Calu3 (cell line): ENCODE measurements around the gene KATNB1. TPM values are rescaled to one million over a fixed set of nuclear protein-coding genes. Genes with fewer than 3 reads are reported as not detected.

ENCODE experiments used
- BruUV-seq: library from RNA; stranded (reverse); fragments of 400-500 nt; replicated peaks from 2 replicates; lab custom pipeline; 2021; lab: Mats Ljungman, UMichigan
- CTCF ChIA-PET: fragments of 300-600 bp; sonication (Branson Sonifier 250); formaldehyde crosslinking; loops from one replicate; lab custom pipeline; 2022; ENCODE audit warnings: antibody characterized with exemption; lab: Charles Lee
- DNase-seq: peaks from one replicate; pipeline ENCODE4 v3.0.0; 2022
- H3K27ac Mint-ChIP-seq: one replicate; pipeline ENCODE4 v1.8.0; 2022; ENCODE audit warnings: mixed read lengths; ENCODE audit not compliant: unreplicated experiment
- H3K27me3 Mint-ChIP-seq: one replicate; pipeline ENCODE4 v1.8.0; 2022; ENCODE audit warnings: mixed read lengths; ENCODE audit not compliant: unreplicated experiment
- H3K36me3 Mint-ChIP-seq: one replicate; pipeline ENCODE4 v1.8.0; 2022; ENCODE audit warnings: mild to moderate bottlenecking, moderate library complexity, mixed read lengths; ENCODE audit not compliant: insufficient read depth, unreplicated experiment
- H3K4me1 Mint-ChIP-seq: one replicate; pipeline ENCODE4 v1.8.0; 2022; ENCODE audit warnings: mild to moderate bottlenecking, low read depth, mixed read lengths; ENCODE audit not compliant: unreplicated experiment
- H3K4me3 Mint-ChIP-seq: one replicate; pipeline ENCODE4 v1.8.0; 2022; ENCODE audit warnings: mild to moderate bottlenecking, low read depth, moderate library complexity, mixed read lengths; ENCODE audit not compliant: unreplicated experiment
- H3K9me3 Mint-ChIP-seq: one replicate; pipeline ENCODE4 v1.8.0; 2022; ENCODE audit warnings: low read depth, mixed read lengths; ENCODE audit not compliant: unreplicated experiment
- intact Hi-C: fragments of 100-400 bp; cut with micrococcal nuclease; formaldehyde crosslinking; loops from one replicate; pipeline ENCODE4 v1.10.0; 2022; ENCODE audit not compliant: unreplicated experiment
- total RNA-seq: library from RNA; stranded (reverse); gene quantifications from 2 replicates; pipeline ENCODE4 v1.2.3, GENCODE V29; 2022
- TF ChIP-seq, protein P1 (sequence below): fragments of 200-600 bp; IDR thresholded peaks from one replicate; pipeline ENCODE4 v1.8.0; 2022; ENCODE audit warnings: antibody characterized with exemption; ENCODE audit not compliant: unreplicated experiment

Gene KATNB1
- total RNA-seq, 1 experiment from 2014 or later, result 28.6 TPM

GRCh38 chr16:57693550-57693949 lies 42.0 kb upstream of the KATNB1 start:
- no TSS peak for BruUV-seq
- TF ChIP-seq, protein P1, sequence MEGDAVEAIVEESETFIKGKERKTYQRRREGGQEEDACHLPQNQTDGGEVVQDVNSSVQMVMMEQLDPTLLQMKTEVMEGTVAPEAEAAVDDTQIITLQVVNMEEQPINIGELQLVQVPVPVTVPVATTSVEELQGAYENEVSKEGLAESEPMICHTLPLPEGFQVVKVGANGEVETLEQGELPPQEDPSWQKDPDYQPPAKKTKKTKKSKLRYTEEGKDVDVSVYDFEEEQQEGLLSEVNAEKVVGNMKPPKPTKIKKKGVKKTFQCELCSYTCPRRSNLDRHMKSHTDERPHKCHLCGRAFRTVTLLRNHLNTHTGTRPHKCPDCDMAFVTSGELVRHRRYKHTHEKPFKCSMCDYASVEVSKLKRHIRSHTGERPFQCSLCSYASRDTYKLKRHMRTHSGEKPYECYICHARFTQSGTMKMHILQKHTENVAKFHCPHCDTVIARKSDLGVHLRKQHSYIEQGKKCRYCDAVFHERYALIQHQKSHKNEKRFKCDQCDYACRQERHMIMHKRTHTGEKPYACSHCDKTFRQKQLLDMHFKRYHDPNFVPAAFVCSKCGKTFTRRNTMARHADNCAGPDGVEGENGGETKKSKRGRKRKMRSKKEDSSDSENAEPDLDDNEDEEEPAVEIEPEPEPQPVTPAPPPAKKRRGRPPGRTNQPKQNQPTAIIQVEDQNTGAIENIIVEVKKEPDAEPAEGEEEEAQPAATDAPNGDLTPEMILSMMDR, result no peak
- CTCF ChIA-PET, result no interaction called here
- DNase-seq, result no peak
- Mint-ChIP-seq H3K27ac (no peak overlapping the region), H3K4me3 (no peak overlapping the region), H3K36me3 (no peaks in the 10 kb centered on the region), H3K4me1 (no peaks in the 10 kb centered on the region), H3K27me3 (peaks cover 27% of the 10 kb centered on the region), H3K9me3 (no peaks in the 10 kb centered on the region)
- intact Hi-C loops, result no loop called here

DNA sequence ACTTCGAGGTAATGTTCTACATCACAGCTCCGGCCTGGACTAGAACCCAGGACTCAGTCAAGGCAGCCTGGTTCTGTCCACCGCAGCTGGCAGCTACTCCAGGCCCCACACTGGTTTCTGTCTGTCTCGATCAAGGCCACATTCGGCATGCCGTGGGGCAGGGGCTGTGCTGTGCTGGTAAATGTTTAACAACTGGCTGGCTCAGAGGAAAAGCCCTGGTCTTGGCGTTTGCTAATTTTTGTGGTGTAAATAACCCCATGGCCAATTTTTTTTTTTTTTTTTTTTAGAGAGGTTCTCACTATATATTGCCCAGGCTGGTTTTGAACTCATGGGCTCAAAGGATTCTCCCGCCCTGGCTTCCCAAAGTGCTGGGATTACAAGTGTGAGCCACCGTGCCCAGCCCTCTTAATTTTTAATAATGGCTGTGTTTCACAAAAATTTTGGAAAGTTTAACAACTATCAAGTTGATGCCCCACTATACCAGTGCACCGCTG lies 41.3 kb upstream of the KATNB1 start:
- DNase-seq, result no peak
- H3K27ac Mint-ChIP-seq, result no peak overlapping the region
- CTCF ChIA-PET, result interaction anchor here (0.7 kb wide), 1 partner anchor 10 kb away, joined by 4 read pairs; no protein-coding TSS in a partner anchor
- H3K4me1 Mint-ChIP-seq, result no peaks in the 10 kb centered on the region
- H3K9me3 Mint-ChIP-seq, result no peaks in the 10 kb centered on the region
- H3K27me3 Mint-ChIP-seq, result peaks cover 19% of the 10 kb centered on the region
- peak overlapping the region; percentile 12 for H3K4me3 Mint-ChIP-seq
- no TSS peak for BruUV-seq
- TF ChIP-seq, protein P1, result no peak
- intact Hi-C loops, result no loop called here
- no peaks in the 10 kb centered on the region for H3K36me3 Mint-ChIP-seq

DNA sequence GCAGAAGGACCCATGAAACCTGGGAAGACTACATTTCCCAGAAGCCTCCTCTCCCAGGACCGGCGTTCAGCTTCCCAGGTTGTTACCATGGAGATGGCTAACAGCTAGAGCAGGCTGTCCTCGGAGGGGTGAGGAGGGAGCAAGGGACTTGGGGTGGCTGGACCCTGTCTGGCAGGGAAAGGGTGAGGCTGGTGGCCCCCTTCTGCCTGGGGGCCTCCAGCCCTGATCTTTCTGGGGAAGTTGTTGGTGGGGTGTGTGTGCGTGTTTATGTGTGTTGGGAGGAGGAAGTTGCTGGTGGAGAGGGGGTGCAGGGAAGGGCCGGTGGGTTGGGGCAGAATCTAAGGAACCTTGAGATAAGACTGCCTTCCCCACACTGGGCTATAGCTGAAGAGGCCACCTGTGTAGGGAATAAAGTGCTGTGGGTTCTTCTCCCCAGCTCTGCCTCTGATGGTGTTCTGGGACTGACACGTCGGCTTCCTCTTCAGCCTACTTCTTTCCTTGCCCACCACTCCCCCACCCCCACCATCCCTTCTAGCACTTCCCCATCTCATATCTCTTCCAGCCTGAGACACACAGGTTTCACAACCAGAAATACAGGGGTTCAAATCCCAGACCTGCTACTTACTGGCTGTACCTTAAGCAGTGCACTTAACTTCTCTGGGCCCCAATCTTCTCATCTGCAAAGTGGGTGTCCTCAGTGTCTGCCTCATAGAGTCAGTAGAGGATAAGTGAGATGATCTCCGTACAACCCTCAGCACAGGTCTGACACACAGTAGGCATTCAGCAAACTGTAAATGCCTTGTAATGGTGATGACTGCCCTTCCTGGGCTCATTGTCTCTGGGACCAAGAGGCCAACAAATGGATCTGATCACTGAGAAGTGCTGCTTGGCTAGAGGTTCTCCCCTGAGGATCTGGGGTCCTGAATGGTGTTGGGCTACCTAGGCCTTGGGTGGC lies 40.6 kb upstream of the KATNB1 start, which contains the start of gene DRC7:
TSS of gene DRC7 (plus strand) at position 82 of the 955 bp plus-strand sequence. CDS start 3,144 bp downstream, outside the sequence.
- CTCF ChIA-PET, result interaction anchor here (0.7 kb wide), 1 partner anchor 10 kb away, joined by 4 read pairs; no protein-coding TSS in a partner anchor
- Mint-ChIP-seq H3K4me3 (peak within 1 kb of the TSS; percentile 12), H3K27me3 (peaks cover 12% of the 10 kb centered on the region), H3K27ac (no peak within 1 kb of the TSS), H3K36me3 (no peaks in the 10 kb centered on the region), H3K4me1 (no peaks in the 10 kb centered on the region), H3K9me3 (no peaks in the 10 kb centered on the region)
- no TSS peak for BruUV-seq
- DNase-seq, result peak; percentile 68
- TF ChIP-seq, protein P1, result no peak
- intact Hi-C loops, result no loop called here

DNA sequence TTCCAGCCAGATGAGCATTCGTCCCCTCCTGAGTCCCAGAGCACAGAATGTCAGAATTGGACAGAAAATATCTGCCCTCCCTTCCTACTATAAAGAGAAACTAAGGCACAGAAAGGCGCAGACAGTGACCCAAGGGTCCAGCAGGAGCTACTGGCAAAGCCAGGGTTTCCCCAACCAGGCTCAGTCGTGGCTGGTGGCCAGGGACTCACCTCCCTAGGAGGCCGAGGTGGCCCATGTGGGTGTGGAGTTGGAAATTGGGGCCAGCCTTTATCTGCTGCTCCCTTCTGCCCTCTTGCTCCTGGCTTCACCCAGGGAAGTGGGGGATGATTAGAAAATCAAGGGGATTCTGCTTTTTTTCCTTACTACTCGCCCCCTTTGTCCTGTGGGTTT lies 39.9 kb upstream of the KATNB1 start:
- H3K4me3 Mint-ChIP-seq, result no peak overlapping the region
- H3K27me3 Mint-ChIP-seq, result peaks cover 12% of the 10 kb centered on the region
- no peak for DNase-seq
- BruUV-seq, result no TSS peak
- CTCF ChIA-PET, result no interaction called here
- H3K36me3 Mint-ChIP-seq, result no peaks in the 10 kb centered on the region
- no peak overlapping the region for H3K27ac Mint-ChIP-seq
- H3K4me1 Mint-ChIP-seq, result no peaks in the 10 kb centered on the region
- intact Hi-C loops, result no loop called here
- TF ChIP-seq, protein P1, result no peak
- no peaks in the 10 kb centered on the region for H3K9me3 Mint-ChIP-seq
